Fibroblast of lung (primary cell): ENCODE measurements around the gene GGCX. TPM values are rescaled to one million over a fixed set of nuclear protein-coding genes. Genes with fewer than 3 reads are reported as not detected.
A peak's percentile ranks its signal among the peaks of the same experiment; 100 is the strongest.

Experiments
- DNase-seq, 2 donors: peaks; one replicate each; pipeline versions ENCODE4 v3.0.0 to v3.0.0-alpha.2; 2010; ENCODE audit warnings: low read depth in 2 of 2
- H2AFZ ChIP-seq: 2 replicates; pipeline ENCODE4 v1.5.1; 2012; ENCODE audit warnings: low read length, control low read depth, inconsistent platforms
- H3K27ac ChIP-seq: 2 replicates; pipeline ENCODE4 v1.5.1; 2011; ENCODE audit warnings: low read length, control low read depth; ENCODE audit not compliant: insufficient read depth
- H3K27me3 ChIP-seq: 2 replicates; pipeline ENCODE4 v1.5.1; 2011; ENCODE audit warnings: mild to moderate bottlenecking, low read length; ENCODE audit not compliant: control insufficient read depth, insufficient read depth
- H3K36me3 ChIP-seq: 2 replicates; pipeline ENCODE4 v1.5.1; 2011; ENCODE audit warnings: low read length; ENCODE audit not compliant: control insufficient read depth, insufficient read depth
- H3K4me1 ChIP-seq: 2 replicates; pipeline ENCODE4 v1.5.1; 2011; ENCODE audit warnings: low read length; ENCODE audit not compliant: control insufficient read depth, insufficient read depth; ENCODE audit errors: extremely low read depth
- H3K4me2 ChIP-seq: 2 replicates; pipeline ENCODE4 v1.5.1; 2011; ENCODE audit warnings: low read length, control low read depth; ENCODE audit not compliant: insufficient read depth; ENCODE audit errors: extremely low read depth
- H3K4me3 ChIP-seq, 4 experiments: fragments of 200-600 bp in 1 of 4; sonication (generic) in 1 of 4; replicated peaks in 1 of 4; 2 replicates each; pipeline ENCODE4 v1.5.1; 2011 to 2016; ENCODE audit warnings: low read length in 4 of 4, low read depth in 3 of 4, mild to moderate bottlenecking in 3 of 4, control low read depth in 2 of 4, inconsistent platforms in 1 of 4, mixed read lengths in 1 of 4; ENCODE audit not compliant: insufficient read depth in 1 of 4; ENCODE audit errors: control extremely low read depth in 1 of 4
- H3K79me2 ChIP-seq: 2 replicates; pipeline ENCODE4 v1.5.1; 2012; ENCODE audit warnings: mild to moderate bottlenecking, low read length, inconsistent platforms; ENCODE audit not compliant: control insufficient read depth, insufficient read depth
- H3K9ac ChIP-seq: 2 replicates; pipeline ENCODE4 v1.5.1; 2011; ENCODE audit warnings: mild to moderate bottlenecking, low read length, control low read depth; ENCODE audit not compliant: insufficient read depth
- H3K9me3 ChIP-seq: 2 replicates; pipeline ENCODE4 v1.5.1; 2012; ENCODE audit warnings: low read depth, low read length; ENCODE audit not compliant: control insufficient read depth, insufficient read depth
- H4K20me1 ChIP-seq: 2 replicates; pipeline ENCODE4 v1.5.1; 2011; ENCODE audit warnings: low read length; ENCODE audit not compliant: control insufficient read depth, insufficient read depth; ENCODE audit errors: extremely low read depth
- CTCF ChIP-seq, 2 donors: IDR thresholded peaks in 1 of 2; conservative IDR thresholded peaks in 1 of 2; 1 replicate in 1 of 2; 2 replicates in 1 of 2; pipeline ENCODE4 v1.5.1; 2011 to 2012; ENCODE audit warnings: low read length in 2 of 2, control low read depth in 1 of 2, inconsistent platforms in 1 of 2, low read depth in 1 of 2, mild to moderate bottlenecking in 1 of 2
- EZH2 ChIP-seq: IDR thresholded peaks from 2 replicates; pipeline ENCODE4 v1.5.1; 2012; ENCODE audit warnings: low read length, control low read depth, mild to moderate bottlenecking; ENCODE audit errors: missing control alignments
- polyA plus RNA-seq, 2 donors: library from polyadenylated mRNA; depleted of rRNA in 1 of 2; stranded (reverse) in 1 of 2; unstranded in 1 of 2; fragments of >200 nt; gene quantifications; 2 replicates each; pipeline ENCODE4 v1.2.1, GENCODE V29; 2011 to 2012; ENCODE audit warnings: missing spikeins in 1 of 2
- total RNA-seq: library from RNA; depleted of rRNA; stranded (reverse); fragments of >200 nt; gene quantifications from 2 replicates; pipeline ENCODE4 v1.2.1, GENCODE V29; 2014

Gene GGCX
- total and polyA plus RNA-seq, 2 donors (not counting 1 experiment from before 2014, with no cell fraction given), result 34.4 to 46.1 TPM

- H3K27ac ChIP-seq, result peak within 1 kb of the TSS; percentile 72
- no peaks in the 10 kb centered on the region for H3K9me3 ChIP-seq
- peaks cover 14% of the 10 kb centered on the region for H3K36me3 ChIP-seq
- H3K9ac ChIP-seq, result peak within 1 kb of the TSS; percentile 61
- no peaks in the 10 kb centered on the region for H4K20me1 ChIP-seq
- peak within 1 kb of the TSS; percentile 77 for H3K4me2 ChIP-seq
- H3K27me3 ChIP-seq, result no peaks in the 10 kb centered on the region
- peaks cover 28% of the 10 kb centered on the region for H3K4me1 ChIP-seq
- DNase-seq, result peak; percentile 85 to 89
- peak within 1 kb of the TSS; percentile 92 for H2AFZ ChIP-seq
- peak within 1 kb of the TSS; percentile 85 to 97 (median 90) for H3K4me3 ChIP-seq
- peaks cover 5% of the 10 kb centered on the region for H3K79me2 ChIP-seq
- TF ChIP-seq CTCF (conservative IDR thresholded peaks at IDR 0.05 in 1 of 2, IDR thresholded peaks at IDR 0.05 in 1 of 2; ENCODE audit: low read depth in 1 of 2, low read length in 2 of 2), result no peak
- TF ChIP-seq EZH2, result no peak
These were observed 41.4 kb upstream of the GGCX start, which contains the start of gene TMEM150A for GRCh38 chr2:85602476-85603234. Gene TMEM150A, minus strand, starts transcription at chr2:85602698. Its CDS starts 750 bp downstream, at chr2:85601948.

- peaks cover 25% of the 10 kb centered on the region for H3K4me1 ChIP-seq
- no peaks in the 10 kb centered on the region for H3K9me3 ChIP-seq
- peak overlapping the region; percentile 61 for H3K9ac ChIP-seq
- peak; percentile 50 to 56 for DNase-seq
- TF ChIP-seq EZH2 (no peak), CTCF (conservative IDR thresholded peaks at IDR 0.05 in 1 of 2, IDR thresholded peaks at IDR 0.05 in 1 of 2; ENCODE audit: low read depth in 1 of 2, low read length in 2 of 2) (no peak)
- H3K79me2 ChIP-seq, result peaks cover 12% of the 10 kb centered on the region
- no peaks in the 10 kb centered on the region for H3K27me3 ChIP-seq
- H3K4me2 ChIP-seq, result peak overlapping the region; percentile 64
- H3K36me3 ChIP-seq, result peaks cover 19% of the 10 kb centered on the region
- H4K20me1 ChIP-seq, result no peaks in the 10 kb centered on the region
- no peak overlapping the region for H2AFZ ChIP-seq
- peak overlapping the region; percentile 26 for H3K27ac ChIP-seq
- H3K4me3 ChIP-seq, result peak overlapping the region; percentile 73 to 97 (median 88)
These were observed 40.6 kb upstream of the GGCX start for GRCh38 chr2:85601771-85602475.
